Mucosa of descending colon (tissue), 3 donors: Measurements from ENCODE around the gene PHLPP1. TPM values are rescaled to one million over a fixed set of nuclear protein-coding genes. Genes with fewer than 3 reads are reported as not detected.
"Not testable (repeated sequence)": the region's sequence is repeated elsewhere in the genome, so short reads cannot be mapped to it uniquely, and the experiment has no call there.

ENCODE experiments used
- ATAC-seq: fragments of 200-7000 bp; cut with Tn5 transposase; one replicate; pipeline ENCODE4 v1.9.1; 2020; ENCODE audit warnings: mild to moderate bottlenecking, moderate library complexity
- DNase-seq, 3 donors: peaks; one replicate each; pipeline ENCODE4 v3.0.0-alpha.2; 2020
- H3K36me3 ChIP-seq: fragments of 200-600 bp; one replicate; pipeline ENCODE4 v1.8.0; 2021; ENCODE audit warnings: low read depth, mild to moderate bottlenecking
- H3K4me1 ChIP-seq: fragments of 200-600 bp; one replicate; pipeline ENCODE4 v1.8.0; 2021; ENCODE audit warnings: low read depth, mild to moderate bottlenecking
- H3K4me3 ChIP-seq: fragments of 200-600 bp; one replicate; pipeline ENCODE4 v1.8.0; 2021; ENCODE audit warnings: mild to moderate bottlenecking
- H3K9me3 ChIP-seq: fragments of 200-600 bp; one replicate; pipeline ENCODE4 v1.8.0; 2021; ENCODE audit warnings: mild to moderate bottlenecking
- CTCF ChIP-seq: fragments of 200-600 bp; IDR thresholded peaks from one replicate; pipeline ENCODE4 v1.8.0; 2022; ENCODE audit warnings: antibody characterized with exemption, mild to moderate bottlenecking
- intact Hi-C, 2 donors: fragments of 100-400 bp; cut with DNase I in 1 of 2; cut with micrococcal nuclease in 1 of 2; formaldehyde crosslinking; loops; one replicate each; pipeline versions ENCODE4 v1.11.0 to v1.11.1; 2022; cut with DNase I, micrococcal nuclease
- total RNA-seq, 3 donors: library from RNA; stranded (reverse); fragmentation: NEBNext Ultra II Directional in 2 of 3; extraction: Animal tissue kit (Norgen Biotek cat#: 25700) in 2 of 3; gene quantifications; one replicate each; pipeline versions ENCODE4 v1.2.1 to v1.2.4, GENCODE V29; 2021 to 2023
- donor health status: DM: no; HTN: no; CAD: no; lungs with moderate emphysema.
- donor health status: DM: no; HTN: no; CAD: no.
- donor health status: DM: no; HTN: yes; CAD: no.

The PHLPP1 gene
- total RNA-seq, 3 donors from 2014 or later, result 17.9 to 28.9 (median 19.7) TPM

- Histone ChIP-seq H3K4me3 (no peak overlapping the region), H3K9me3 (no peaks in the 10 kb centered on the region), H3K4me1 (no peaks in the 10 kb centered on the region), H3K36me3 (no peaks in the 10 kb centered on the region)
- ATAC-seq, result no peak
- no peak for TF ChIP-seq CTCF
- intact Hi-C loops, result no loop called here
- DNase-seq, result no peak
These were observed 17.7 kb upstream of the PHLPP1 start for GRCh38 chr18:62697636-62698035.

DNA sequence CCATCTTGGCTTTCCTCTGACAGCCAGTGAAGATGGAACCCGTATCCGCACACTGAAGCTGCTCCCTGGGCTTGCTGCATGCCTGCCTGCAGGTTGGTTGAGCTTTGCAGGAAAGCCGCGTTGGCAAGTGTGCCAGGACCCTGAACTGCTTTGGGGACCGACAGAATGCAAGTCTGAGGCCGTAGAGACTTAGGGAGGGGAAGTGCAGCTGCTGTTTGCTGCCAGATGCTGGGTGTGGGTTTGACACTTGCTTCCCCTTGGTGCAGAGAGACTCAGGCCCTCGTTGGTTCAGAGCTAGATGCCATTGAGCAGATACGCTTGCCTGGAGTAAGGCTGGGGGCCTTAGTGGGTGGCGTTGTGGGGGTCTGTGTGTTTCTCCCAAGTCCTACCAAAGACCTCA lies 13.1 kb upstream of the PHLPP1 start:
- intact Hi-C loops, result no loop called here
- no peak overlapping the region for H3K4me3 ChIP-seq
- ATAC-seq, result no peak
- DNase-seq, result no peak
- no peaks in the 10 kb centered on the region for H3K9me3 ChIP-seq
- H3K4me1 ChIP-seq, result no peaks in the 10 kb centered on the region
- no peaks in the 10 kb centered on the region for H3K36me3 ChIP-seq
- no peak for TF ChIP-seq CTCF

DNA sequence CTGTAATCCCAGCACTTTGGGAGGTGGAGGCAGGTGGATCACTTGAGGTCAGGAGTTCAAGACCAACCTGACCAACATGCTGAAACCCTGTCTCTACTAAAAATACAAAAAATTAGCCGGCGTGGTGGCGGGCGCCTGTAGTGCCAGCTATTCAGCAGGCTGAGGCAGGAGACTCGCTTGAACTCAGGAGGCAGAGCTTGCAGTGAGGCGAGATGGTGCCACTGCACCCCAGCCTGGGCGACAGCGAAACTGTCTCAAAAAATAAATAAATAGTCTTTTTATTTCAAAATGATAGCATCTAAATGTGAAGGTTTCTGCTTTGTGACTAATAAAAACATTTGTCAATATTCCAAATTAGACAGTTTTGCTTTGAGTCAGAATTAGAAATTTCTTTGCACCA lies 8.5 kb upstream of the PHLPP1 start:
- intact Hi-C loops, H3K36me3 ChIP-seq, H3K4me3 ChIP-seq, ATAC-seq, H3K9me3 ChIP-seq, DNase-seq, H3K4me1 ChIP-seq: not testable (repeated sequence)

DNA sequence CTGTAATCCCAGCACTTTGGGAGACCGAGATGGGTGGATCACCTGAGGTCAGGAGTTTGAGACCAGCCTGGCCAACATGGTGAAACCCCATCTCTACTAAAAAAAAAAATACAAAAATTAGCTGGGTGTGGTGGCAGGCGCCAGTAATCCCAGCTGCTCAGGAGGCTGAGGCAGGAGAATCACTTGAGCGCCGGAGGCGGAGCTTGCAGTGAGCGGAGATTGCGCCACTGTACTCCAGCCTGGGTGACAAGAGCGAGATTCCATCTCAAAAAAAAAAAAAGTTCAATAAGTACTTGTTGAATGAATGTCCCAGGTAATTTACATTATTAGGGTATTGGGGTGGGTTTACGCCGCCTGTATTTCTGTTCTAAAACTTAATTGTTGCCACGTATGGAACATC lies 5.4 kb upstream of the PHLPP1 start:
- not testable (repeated sequence) for ATAC-seq, H3K36me3 ChIP-seq, H3K4me3 ChIP-seq, H3K4me1 ChIP-seq, H3K9me3 ChIP-seq
- DNase-seq, result peak in 2 of 3 donors; percentile 25 to 44
- intact Hi-C loops, result loop anchor here in 1 of 2 donors (10.0 kb wide), 1 partner anchor 265 kb away; no protein-coding TSS in a partner anchor

DNA sequence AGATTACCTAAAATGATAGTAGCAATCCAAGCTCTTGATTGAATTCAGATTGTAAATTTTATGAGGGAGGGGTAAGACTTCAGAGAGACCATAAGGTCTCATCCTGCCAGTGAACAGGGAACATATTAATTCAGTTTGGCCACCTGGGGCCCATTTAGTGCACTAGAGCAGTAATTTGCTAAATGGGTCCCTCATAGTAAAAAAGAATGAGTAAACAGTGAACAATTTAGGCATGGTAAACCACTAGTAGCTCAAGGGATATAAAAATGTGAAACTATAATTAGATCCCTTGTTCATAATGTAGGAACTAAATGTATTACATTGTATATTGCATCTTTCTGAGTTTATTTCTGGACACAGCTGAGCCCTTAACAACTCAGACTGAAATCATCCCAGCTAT lies 4.9 kb upstream of the PHLPP1 start:
- peaks cover 4% of the 10 kb centered on the region for H3K36me3 ChIP-seq
- no peak for TF ChIP-seq CTCF
- intact Hi-C loops, result loop anchor here in 1 of 2 donors (10.0 kb wide), 1 partner anchor 264 kb away; no protein-coding TSS in a partner anchor
- H3K9me3 ChIP-seq, result no peaks in the 10 kb centered on the region
- no peaks in the 10 kb centered on the region for H3K4me1 ChIP-seq
- ATAC-seq (no peak), DNase-seq (no peak)
- no peak overlapping the region for H3K4me3 ChIP-seq

DNA sequence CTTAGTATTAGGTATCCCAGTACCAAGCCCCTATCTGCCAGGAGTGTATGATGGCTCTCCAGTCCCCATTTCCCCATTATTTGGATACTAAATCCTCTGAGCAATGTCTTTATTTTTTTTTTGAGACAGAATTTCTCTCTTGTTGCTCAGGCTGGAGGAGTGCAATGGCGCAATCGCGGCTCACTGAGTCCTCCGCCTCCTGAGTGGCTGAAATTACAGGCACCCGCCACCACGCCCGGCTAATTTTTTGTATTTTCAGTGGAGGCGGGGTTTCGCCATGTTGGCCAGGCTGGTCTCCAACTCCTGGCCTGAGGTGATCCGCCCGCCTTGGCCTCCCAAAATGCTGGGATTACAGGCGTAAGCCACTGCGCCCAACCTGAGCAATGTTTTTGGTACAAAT lies 3.6 kb upstream of the PHLPP1 start:
- H3K36me3 ChIP-seq, result peaks cover 4% of the 10 kb centered on the region
- no peak overlapping the region for H3K4me3 ChIP-seq
- TF ChIP-seq CTCF, result no peak
- H3K9me3 ChIP-seq, result no peaks in the 10 kb centered on the region
- intact Hi-C loops, result loop anchor here in 1 of 2 donors (10.0 kb wide), 1 partner anchor 263 kb away; no protein-coding TSS in a partner anchor
- no peak for DNase-seq
- H3K4me1 ChIP-seq, result no peaks in the 10 kb centered on the region
- no peak for ATAC-seq

DNA sequence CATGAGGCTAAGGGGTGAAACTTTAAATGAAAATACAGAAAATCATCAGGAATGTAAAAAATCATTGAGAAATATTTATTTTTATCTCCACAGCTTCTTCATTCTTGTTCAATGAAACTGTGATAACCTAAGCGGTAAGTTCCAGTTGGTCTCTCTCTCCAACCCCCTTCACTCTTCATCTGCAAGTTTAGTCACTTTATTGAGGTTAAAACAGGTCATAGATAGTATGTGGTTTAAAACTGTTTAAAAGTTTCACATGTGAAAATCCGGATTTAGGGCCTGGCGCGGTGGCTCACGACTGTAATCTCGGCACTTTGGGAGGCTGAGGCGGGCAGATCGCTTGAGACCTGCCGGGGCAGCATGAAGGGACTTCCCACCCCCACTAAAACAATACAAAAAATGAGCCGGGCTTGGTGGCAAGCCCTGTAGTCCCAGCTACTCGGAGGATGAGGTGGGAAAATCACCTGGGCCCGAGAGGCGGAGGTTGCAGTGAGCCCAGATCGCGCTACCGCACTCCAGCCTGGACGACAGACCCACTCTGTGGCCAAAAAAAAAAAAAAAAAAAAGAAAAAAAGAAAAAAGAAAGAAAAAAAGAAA lies 1.6 kb upstream of the PHLPP1 start:
- Histone ChIP-seq H3K4me1 (peaks cover 11% of the 10 kb centered on the region), H3K9me3 (no peaks in the 10 kb centered on the region), H3K4me3 (no peak overlapping the region), H3K36me3 (peaks cover 4% of the 10 kb centered on the region)
- ATAC-seq (no peak), DNase-seq (no peak)
- no peak for TF ChIP-seq CTCF
- intact Hi-C loops, result loop anchor here in 1 of 2 donors (10.0 kb wide), 1 partner anchor 261 kb away; no protein-coding TSS in a partner anchor
